ENCODE results near the gene TTLL9. TPM values are rescaled to one million over a fixed set of nuclear protein-coding genes. Genes with fewer than 3 reads are reported as not detected.
"Not testable (repeated sequence)": the region's sequence is repeated elsewhere in the genome, so short reads cannot be mapped to it uniquely, and the experiment has no call there.

The TTLL9 gene
- total RNA-seq, 1 donor from 2014 or later, result 0.67 TPM

GRCh38 chr20:31824125-31824485, 46.3 kb upstream of the TTLL9 start:
- Mint-ChIP-seq H3K4me1 (peaks cover 6% of the 10 kb centered on the region), H3K27ac (no peak overlapping the region)
- no peak for TF ChIP-seq CTCF (IDR thresholded peaks at IDR 0.05; ENCODE audit: unreplicated experiment)

GRCh38 chr20:31824554-31825313, 45.7 kb upstream of the TTLL9 start:
- Mint-ChIP-seq H3K4me3 (no peak overlapping the region), H3K27me3 (ENCODE audit: low read depth) (no peaks in the 10 kb centered on the region), H3K9me3 (no peaks in the 10 kb centered on the region), H3K4me1 (peaks cover 6% of the 10 kb centered on the region), H3K36me3 (no peaks in the 10 kb centered on the region), H3K27ac (no peak overlapping the region)
- no peak for TF ChIP-seq CTCF (IDR thresholded peaks at IDR 0.05; ENCODE audit: unreplicated experiment)
- no peak for DNase-seq (ENCODE audit: low spot score in 2 of 2, unreplicated experiment in 2 of 2)

More at GRCh38 chr20:31824125-31824485, 46.3 kb upstream of the TTLL9 start:
- Mint-ChIP-seq H3K4me3 (no peak overlapping the region), H3K9me3 (no peaks in the 10 kb centered on the region), H3K27me3 (ENCODE audit: low read depth) (no peaks in the 10 kb centered on the region), H3K36me3 (no peaks in the 10 kb centered on the region)
- DNase-seq (ENCODE audit: low spot score in 2 of 2, unreplicated experiment in 2 of 2), result no peak

GRCh38 chr20:31826074-31826473, 44.4 kb upstream of the TTLL9 start:
- no peak for DNase-seq (ENCODE audit: low spot score in 2 of 2, unreplicated experiment in 2 of 2)
- Mint-ChIP-seq H3K4me3 (no peak overlapping the region), H3K36me3 (no peaks in the 10 kb centered on the region), H3K9me3 (no peaks in the 10 kb centered on the region), H3K4me1 (peaks cover 6% of the 10 kb centered on the region), H3K27me3 (ENCODE audit: low read depth) (no peaks in the 10 kb centered on the region), H3K27ac (no peak overlapping the region)
- TF ChIP-seq CTCF (IDR thresholded peaks at IDR 0.05; ENCODE audit: unreplicated experiment), result no peak

GRCh38 chr20:31827059-31827458, 43.4 kb upstream of the TTLL9 start:
- peaks cover 4% of the 10 kb centered on the region for H3K4me1 Mint-ChIP-seq
- no peaks in the 10 kb centered on the region for H3K9me3 Mint-ChIP-seq
- H3K4me3 Mint-ChIP-seq, result no peak overlapping the region
- no peaks in the 10 kb centered on the region for H3K36me3 Mint-ChIP-seq
- DNase-seq (ENCODE audit: low spot score in 2 of 2, unreplicated experiment in 2 of 2), result no peak
- H3K27ac Mint-ChIP-seq, result no peak overlapping the region
- no peak for TF ChIP-seq CTCF (IDR thresholded peaks at IDR 0.05; ENCODE audit: unreplicated experiment)
- no peaks in the 10 kb centered on the region for H3K27me3 Mint-ChIP-seq (ENCODE audit: low read depth)

GRCh38 chr20:31828016-31828415, 42.4 kb upstream of the TTLL9 start:
- not testable (repeated sequence) for DNase-seq (ENCODE audit: low spot score in 2 of 2, unreplicated experiment in 2 of 2); H3K27me3 Mint-ChIP-seq (ENCODE audit: low read depth); H3K4me3 Mint-ChIP-seq; H3K27ac Mint-ChIP-seq; H3K4me1 Mint-ChIP-seq; H3K9me3 Mint-ChIP-seq; H3K36me3 Mint-ChIP-seq

- Mint-ChIP-seq H3K9me3 (no peaks in the 10 kb centered on the region), H3K27ac (no peak overlapping the region), H3K4me1 (no peaks in the 10 kb centered on the region), H3K4me3 (no peak overlapping the region), H3K36me3 (no peaks in the 10 kb centered on the region), H3K27me3 (ENCODE audit: low read depth) (no peaks in the 10 kb centered on the region)
- DNase-seq (ENCODE audit: low spot score in 2 of 2, unreplicated experiment in 2 of 2), result no peak
- TF ChIP-seq CTCF (IDR thresholded peaks at IDR 0.05; ENCODE audit: unreplicated experiment), result no peak
Observed at GRCh38 chr20:31829731-31830130, 40.7 kb upstream of the TTLL9 start.

Measured in mesothelial cell of epicardium (in vitro differentiated cells).